Cortex of kidney (tissue), 1 donor: ENCODE results near the gene PACS2.
"Not testable (repeated sequence)": the region's sequence is repeated elsewhere in the genome, so short reads cannot be mapped to it uniquely, and the experiment has no call there.

Source experiments
- DNase-seq: peaks from one replicate; lab custom pipeline; 2025; lab: John Stamatoyannopoulos, UW

Gene PACS2

GRCh38 chr14:105332350-105332874, 17.9 kb downstream of the PACS2 start:
- no peak for DNase-seq

DNA sequence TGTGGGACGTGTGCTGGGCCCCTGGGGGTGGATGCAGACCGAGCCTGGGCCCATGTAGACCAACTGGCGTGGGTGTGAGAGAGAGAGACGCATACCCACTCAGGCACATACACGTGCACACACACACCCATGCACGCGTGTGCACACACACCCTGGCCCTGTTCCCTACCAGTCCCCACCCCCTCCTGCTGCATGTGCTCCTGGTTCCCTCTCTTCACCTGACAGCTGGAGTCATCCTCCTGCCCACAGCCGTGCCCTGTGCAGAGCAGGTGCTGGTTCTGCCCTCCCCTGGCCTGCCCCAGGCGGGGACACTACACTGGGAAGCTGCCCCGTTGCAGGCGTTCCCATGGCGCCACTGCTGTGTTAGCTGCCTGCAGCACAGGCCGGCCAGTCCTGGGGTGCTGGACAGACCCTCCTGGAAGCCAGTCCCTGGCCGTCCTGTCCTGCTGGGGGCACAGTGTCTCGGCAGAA, 18.5 kb downstream of the PACS2 start:
- no peak for DNase-seq

- DNase-seq: no peak
These were observed 19.2 kb downstream of the PACS2 start for GRCh38 chr14:105333613-105334364.

GRCh38 chr14:105334383-105335230, 20.1 kb downstream of the PACS2 start:
- DNase-seq: no peak

- not testable (repeated sequence) for DNase-seq
These were observed 20.6 kb downstream of the PACS2 start for GRCh38 chr14:105335231-105335542.

DNA sequence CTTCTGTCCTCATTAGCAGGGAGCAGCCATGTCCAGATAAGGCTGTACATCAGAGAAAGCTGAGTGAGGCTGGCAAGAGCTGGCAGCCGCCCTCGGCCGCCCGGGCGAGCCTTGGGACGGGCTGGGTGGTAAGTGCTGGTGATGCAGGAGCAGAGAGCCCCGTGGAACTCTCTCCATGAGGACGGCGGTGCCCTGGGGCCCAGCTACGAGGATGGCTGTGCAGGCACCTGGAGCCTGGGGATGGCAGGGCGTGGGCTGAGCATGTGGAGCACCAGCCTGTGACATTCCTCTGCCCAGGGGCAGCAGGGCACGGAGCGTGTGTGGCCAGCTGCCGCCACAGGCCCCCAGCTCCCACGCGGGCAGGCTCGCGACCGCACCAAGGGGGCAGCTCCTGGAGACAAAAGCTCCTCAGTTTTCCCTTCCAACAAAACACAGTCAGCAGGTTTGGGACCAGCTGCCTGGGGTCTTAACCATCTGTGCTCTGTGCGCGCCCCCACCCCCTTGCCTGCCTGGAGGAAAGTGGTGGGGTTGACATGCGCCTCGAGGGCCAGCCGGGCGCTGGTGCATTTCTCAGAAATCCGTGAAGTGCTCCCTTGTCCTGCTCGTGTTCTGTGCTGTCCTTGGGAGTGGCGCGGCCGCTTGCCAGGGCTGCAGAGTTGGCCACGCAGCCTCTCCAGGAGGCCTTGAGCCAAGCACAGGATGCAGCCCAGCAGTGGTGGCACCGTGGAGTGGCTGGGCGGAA, 21.4 kb downstream of the PACS2 start:
- DNase-seq: no peak

- DNase-seq: no peak
These were observed 22.1 kb downstream of the PACS2 start for GRCh38 chr14:105336477-105337287.

GRCh38 chr14:105337433-105337832, 22.9 kb downstream of the PACS2 start:
- DNase-seq: no peak

DNA sequence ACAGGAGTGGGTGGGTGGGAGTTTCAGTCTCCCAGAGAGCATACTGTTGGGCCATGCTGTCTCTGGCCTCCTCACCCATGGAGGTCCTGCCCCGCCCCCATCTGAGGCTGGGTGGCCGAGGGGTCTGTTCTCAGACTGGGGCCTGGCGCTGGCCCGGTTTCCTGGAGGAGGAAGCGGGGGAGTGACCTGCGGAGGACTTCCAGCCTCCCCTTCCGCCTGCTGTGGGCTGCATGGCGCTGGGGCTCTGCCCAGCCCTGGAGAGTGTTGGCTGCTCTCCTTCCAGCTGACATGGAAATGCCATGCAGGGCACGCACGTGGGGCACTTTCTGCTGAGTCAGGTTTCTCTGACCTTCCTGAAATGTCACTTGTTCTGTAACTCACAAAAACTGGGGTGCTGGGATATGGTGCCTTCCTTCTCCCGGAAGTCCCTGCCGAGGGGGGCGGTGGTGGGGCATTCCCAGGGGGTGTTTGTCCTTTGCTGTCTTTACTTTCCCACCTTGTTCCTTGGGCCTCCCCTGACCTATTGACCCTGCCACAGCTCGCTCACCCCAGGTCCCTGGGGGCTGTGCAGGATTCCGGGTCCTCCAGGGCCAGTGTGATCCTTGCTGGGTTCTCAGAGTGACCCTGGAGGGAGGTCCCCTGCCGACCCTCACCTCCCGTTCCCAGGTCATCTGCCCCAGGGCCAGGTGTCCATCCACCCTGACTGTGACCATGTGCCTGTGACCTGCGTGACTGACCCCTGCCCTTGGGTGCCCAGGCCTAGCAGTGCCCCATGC, 23.6 kb downstream of the PACS2 start:
- DNase-seq: no peak

DNA sequence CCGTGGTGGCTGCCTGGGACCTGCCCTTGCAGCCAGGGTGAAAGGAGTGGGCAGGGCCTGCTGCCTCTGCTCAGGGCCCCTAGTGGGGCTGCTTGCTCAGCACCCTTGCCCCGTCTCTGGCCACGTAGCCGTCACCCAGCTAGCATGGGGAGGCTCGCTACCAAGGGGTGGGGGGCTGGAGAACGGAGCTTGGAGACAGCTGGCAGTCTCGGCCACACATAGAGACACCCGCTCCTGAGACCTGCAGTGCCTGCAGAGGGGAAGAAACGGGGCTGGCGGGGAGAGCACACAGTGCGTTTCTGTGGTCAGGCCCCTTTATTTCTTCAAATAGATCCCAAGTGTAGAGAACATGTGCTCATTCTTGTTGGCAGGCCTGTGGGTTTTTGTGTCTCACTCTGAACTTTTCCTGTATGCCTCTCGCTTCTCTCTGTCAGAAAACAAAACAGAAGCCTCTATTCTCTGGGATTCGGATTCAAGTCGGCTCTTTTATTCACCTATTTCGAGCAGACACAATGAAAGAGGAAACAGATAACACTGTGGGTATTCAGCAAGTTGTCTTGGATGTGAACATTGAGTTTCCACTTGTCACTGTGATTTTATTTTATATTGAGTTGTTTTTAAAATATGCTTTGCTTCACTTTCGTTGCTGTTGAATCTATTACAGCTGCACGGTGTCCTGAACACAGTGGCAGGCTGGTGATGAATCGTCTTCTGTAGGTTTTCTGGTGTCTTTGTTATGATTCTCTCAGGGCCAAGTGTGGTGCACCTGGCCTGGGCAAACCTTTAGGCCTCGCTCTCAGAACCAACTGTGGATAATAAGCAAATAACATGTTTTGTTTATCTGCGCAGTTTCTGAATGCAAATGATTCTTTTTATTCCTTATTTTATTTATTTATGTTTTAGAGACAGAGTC, 26.5 kb downstream of the PACS2 start:
- no peak for DNase-seq

DNA sequence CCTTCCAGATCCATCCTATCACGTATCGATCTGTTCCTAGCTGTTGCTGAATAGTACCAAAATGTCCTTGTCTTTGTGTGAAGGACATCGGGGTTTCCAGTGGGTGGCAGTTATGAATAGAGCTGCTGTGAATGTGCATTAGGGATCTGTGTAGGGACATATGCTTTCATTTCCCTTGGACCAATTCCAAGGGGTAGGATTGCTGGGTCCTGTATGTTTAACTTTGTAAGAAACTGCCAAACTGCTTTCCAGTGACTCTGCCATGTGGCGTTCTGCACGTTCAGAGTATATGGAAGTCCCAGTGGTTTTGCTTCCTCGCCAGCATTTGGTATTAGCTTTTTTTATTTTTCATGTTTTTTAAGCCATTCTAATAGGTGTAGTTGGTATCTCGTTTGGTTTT, 28.6 kb downstream of the PACS2 start:
- DNase-seq: no peak

DNA sequence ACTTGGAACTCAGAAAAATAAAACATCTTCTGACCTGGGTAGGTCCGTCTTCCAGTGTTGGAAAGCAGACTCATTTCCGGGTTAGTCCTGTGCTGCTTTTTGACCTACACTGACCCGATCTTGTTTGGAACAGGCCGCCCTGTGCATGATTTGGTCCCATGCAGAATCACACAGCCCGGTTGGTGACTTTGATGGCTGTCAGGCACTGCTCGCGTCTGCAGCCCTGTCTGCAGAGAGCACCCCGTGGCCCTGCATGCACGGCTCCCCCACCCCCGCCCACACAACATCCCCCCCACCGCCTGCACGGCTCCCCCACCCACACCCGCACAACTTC, 31.6 kb downstream of the PACS2 start:
- no peak for DNase-seq

DNA sequence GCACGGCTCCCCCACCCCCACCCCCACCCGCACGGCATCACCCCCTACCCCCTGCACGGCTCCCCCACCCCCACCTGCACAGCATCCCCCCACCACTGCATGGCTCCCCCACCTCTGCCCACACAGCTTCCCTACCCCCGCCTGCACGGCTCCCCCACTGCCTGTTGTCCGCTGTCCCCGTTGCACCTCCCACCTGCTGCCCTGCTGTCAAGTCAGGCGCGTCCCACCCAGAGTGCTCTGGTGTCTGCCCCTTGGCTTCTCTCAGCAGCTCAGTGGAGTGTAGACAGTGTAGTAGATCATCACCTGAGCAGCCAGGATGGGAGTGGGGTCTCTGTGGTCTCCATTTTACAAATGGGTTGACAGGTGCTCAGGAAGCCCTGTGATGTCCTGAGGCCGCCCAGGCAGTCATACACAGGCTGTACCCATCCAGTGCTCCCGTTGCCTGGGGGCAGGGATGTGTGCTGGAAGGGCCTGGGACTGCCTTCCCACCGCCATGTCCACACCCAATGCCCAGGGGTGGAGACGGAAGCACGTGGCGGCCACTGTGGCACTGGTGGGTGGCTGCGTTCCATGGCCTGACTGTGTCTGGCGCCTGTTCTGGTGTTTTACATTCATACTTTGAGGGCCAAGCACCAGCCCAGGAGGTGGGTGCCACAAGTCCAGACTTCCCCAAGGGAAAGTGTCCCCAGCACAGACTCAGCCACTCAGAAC, 32.5 kb downstream of the PACS2 start:
- no peak for DNase-seq

DNA sequence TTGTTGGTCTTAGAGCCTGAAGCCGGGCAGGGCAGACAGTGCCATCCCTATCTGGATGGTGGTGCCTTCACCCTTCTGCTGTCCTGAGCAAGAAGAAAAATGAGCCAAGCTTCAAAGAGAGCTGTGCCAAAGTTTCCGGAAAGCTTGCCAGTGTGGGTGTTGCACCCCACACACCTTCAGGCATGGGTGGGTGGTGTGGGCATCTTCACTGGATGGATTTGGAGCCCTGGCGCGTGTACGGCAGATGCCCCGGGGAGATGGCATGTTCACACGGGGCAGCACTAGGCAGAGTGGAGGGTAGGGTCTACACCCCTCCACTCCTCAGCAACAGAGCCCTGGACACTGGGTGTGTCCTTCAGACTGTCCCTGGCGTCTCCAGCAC, 33.0 kb downstream of the PACS2 start:
- no peak for DNase-seq

- no peak for DNase-seq
These were observed 33.8 kb downstream of the PACS2 start for GRCh38 chr14:105348169-105348944.

DNA sequence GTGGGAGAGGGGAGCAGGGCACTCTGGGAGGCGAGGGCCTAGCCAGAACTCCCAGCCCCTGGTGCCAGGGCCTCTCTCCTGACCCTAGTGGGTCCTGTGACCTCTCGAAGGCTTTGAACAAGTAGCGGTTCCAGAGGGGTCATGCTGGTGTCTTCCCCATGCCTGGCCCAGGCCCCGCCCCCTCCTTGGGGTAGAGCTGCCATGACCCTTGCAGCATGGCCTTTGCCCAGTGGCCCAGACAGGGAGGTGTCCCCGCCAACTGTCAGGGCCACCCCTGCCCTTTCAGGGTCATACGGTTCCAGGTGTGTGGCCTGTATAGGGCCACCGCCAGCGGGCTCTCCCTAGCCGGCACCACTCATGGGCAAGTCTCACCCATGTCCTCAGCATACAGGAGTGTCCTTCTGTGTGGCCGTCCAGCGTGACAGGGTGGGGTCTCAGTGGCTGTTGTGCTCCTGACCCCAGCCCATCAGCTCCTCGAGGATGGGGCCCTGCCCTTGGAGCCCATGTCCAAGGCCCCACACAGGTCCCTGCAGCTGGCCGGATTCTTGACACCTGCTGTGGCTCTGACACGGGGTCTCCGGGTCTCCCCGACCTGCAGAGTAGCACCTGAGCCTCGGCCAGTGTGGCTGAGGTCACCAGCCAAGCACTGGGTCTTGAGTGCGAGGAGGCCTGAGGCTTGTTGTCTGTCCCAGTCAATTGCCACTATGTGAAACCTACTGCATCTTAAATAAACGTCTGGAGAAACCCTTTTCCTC, 34.6 kb downstream of the PACS2 start:
- no peak for DNase-seq

- DNase-seq: no peak
These were observed 35.4 kb downstream of the PACS2 start for GRCh38 chr14:105349992-105350391.
